Muscle layer of duodenum (tissue), 2 donors: Measurements from ENCODE around the gene YBX3.

ENCODE experiments used
- H3K27ac ChIP-seq: one replicate; pipeline ENCODE4 v1.7.0; 2013; ENCODE audit warnings: mild to moderate bottlenecking, low read length
- H3K27me3 ChIP-seq: one replicate; pipeline ENCODE4 v1.7.0; 2013; ENCODE audit warnings: low read depth, mild to moderate bottlenecking, control low read depth, low read length
- H3K36me3 ChIP-seq, 2 donors: one replicate each; pipeline ENCODE4 v1.7.0; 2013; ENCODE audit warnings: low read length in 2 of 2, control low read depth in 1 of 2, mild to moderate bottlenecking in 1 of 2; ENCODE audit not compliant: insufficient read depth in 2 of 2, control insufficient read depth in 1 of 2
- H3K4me1 ChIP-seq, 2 donors: one replicate each; pipeline ENCODE4 v1.7.0; 2013; ENCODE audit warnings: low read length in 2 of 2, mild to moderate bottlenecking in 2 of 2, control low read depth in 1 of 2, moderate library complexity in 1 of 2; ENCODE audit not compliant: insufficient read depth in 2 of 2, control insufficient read depth in 1 of 2
- H3K4me3 ChIP-seq, 2 donors: one replicate each; pipeline ENCODE4 v1.7.0; 2013; ENCODE audit warnings: low read length in 2 of 2, low read depth in 1 of 2, mild to moderate bottlenecking in 1 of 2
- H3K9me3 ChIP-seq, 2 donors: one replicate each; pipeline ENCODE4 v1.7.0; 2013; ENCODE audit warnings: low read length in 2 of 2, control low read depth in 1 of 2, mild to moderate bottlenecking in 1 of 2; ENCODE audit not compliant: control insufficient read depth in 1 of 2
- donor health status: healthy.

Gene YBX3

DNA sequence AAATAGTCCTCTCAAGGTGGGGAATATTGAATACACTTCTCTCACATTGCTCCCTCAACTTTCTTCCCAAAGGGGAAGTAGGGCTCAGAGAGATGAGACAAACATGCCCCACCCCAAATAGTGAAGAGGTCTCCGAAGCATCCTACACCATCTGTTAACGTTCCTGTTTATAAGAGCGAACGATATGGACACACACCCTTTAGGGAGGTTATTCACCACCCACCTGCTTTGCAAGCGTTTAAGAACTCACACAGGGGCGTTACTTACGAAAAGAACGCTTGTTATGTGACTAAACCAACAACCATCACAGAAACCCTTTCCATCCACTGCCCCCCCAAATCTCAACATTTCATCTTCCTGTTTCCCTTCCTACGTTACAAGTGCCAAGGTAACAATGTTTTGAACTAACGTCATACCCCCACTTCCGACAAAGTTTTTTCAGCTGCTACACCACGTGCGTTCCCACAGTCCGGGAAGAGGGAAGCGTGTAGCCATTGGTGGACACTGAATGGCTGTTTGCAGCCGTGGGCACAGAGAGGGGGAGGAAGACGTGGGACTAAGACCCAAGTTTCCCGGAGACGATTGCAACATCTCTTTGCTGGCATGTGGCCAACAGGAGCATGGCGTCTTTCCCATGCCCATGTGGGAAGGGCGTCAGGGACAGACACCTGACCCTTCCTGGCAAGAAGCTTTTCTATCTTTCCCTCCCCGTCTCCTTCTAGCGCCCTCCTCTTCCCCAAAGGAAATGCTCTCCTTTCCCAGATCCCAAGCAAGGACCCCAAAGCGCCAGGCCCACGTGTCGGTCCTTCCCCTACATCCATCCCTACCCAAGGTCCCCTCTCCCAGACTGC, 1.2 kb downstream of the YBX3 start:
- Histone ChIP-seq H3K9me3 (no peaks in the 10 kb centered on the region), H3K36me3 (peaks cover 0 to 12% of the 10 kb centered on the region in 2 donors), H3K27ac (peak overlapping the region; percentile 98), H3K4me3 (peak overlapping the region; percentile 87 to 92), H3K4me1 (peaks cover 18 to 22% of the 10 kb centered on the region in 2 donors), H3K27me3 (no peaks in the 10 kb centered on the region)

DNA sequence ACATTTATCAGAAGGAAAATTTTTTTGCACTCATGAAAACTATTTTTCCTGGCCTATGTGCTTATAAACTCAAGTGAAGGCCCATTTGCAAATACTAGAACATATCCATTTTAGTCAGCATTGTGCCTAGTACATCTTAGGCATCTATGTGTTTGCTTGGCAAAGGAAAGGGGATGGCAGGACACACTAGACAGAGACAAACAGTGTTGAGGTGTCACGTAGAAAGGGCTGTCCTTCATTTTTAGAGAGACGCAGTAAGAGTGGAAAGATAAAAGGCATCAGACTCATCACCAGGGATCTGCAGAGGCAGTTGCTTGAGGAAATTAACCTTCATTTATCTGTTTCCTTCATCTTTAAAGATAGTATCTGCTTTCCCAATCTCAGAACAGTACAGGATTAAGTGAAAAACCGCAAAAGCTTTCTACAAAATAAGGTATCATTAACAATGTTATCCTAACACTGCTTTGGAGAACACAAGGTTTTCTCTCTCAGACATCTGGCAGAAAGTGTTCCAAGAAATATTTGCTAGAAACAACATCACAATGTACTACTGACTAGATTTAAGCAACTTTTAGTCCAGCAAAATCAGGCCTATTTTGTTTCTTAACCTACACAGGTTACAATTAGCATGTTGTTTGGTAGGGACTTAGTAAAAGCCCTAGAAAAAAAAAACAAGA, 2.0 kb downstream of the YBX3 start:
- Histone ChIP-seq H3K4me1 (peaks cover 19 to 22% of the 10 kb centered on the region in 2 donors), H3K27ac (peak overlapping the region; percentile 98), H3K9me3 (no peaks in the 10 kb centered on the region), H3K27me3 (no peaks in the 10 kb centered on the region), H3K4me3 (peak overlapping the region; percentile 87 to 92), H3K36me3 (peaks cover under 1 to 16% of the 10 kb centered on the region in 2 donors)

DNA sequence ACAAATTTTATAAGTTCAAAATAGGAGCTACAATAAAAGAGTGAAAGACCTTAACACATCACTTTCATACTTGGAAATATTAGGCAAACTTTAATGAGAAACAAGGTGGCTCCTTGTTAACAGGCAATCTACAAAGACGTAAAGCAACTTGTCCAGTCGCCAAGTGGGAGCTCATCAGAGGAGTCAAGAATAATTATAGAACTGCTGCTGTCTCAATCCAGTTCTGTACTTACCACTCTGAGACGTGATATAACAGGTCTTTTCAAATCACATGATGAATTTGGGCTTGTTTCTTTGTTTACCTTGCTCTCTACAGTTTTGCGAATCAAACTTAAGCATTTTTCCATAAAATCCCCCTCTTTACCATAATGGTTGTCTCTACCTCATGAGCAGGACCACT, 3.6 kb downstream of the YBX3 start:
- Histone ChIP-seq H3K27ac (peak overlapping the region; percentile 76), H3K4me3 (peak overlapping the region; percentile 33 to 92), H3K27me3 (no peaks in the 10 kb centered on the region), H3K36me3 (peaks cover 10 to 28% of the 10 kb centered on the region in 2 donors), H3K4me1 (peaks cover 22 to 23% of the 10 kb centered on the region in 2 donors), H3K9me3 (no peaks in the 10 kb centered on the region)

DNA sequence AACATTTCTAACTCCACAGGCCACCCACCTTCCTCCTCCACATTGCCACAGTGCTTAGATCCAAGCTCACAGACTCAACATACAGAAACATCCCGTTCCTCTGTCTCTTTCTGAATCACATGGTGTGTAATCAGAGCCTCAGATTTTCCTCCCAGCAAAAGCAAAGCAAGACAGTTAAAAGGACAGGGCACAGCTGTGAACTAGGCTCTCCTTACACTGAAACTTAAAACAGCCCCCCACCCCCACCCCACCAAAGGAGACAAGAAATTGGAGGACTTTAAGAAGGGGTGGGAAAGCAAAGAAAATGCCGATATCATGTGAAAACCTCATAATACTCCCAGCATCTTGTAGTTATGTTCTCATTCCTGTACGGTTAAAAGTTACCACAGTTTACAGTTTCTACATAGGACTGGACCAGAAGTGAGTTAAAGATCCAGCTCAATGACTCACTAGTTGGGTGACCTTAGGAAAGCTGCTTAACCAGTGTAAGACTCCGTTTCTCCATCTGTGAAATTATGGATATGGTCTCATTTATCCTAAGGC, 4.8 kb downstream of the YBX3 start:
- Histone ChIP-seq H3K36me3 (peaks cover 20 to 39% of the 10 kb centered on the region in 2 donors), H3K9me3 (no peaks in the 10 kb centered on the region), H3K27me3 (no peaks in the 10 kb centered on the region), H3K4me3 (peak overlapping the region in 1 of 2 donors; percentile 30), H3K4me1 (peaks cover 18 to 23% of the 10 kb centered on the region in 2 donors), H3K27ac (peak overlapping the region; percentile 76)

DNA sequence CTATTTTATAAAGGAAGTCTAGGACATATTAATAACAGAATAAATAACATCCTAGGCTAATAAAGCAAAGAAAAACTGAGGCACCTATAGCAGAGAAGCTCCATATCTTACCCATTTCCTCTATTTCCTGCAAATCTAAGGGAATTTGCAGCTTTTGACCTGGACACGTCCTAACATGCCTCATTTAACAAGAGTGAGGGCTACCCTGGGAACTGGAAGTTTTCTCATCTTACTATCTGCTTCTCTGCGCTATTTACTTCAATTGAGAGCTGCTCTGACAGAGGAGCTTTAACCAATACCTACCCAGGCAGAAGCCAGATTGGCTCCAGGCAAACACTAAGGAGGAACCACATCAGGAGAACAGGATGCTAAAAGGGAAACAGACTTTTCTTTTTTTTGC, 5.7 kb downstream of the YBX3 start:
- Histone ChIP-seq H3K27me3 (no peaks in the 10 kb centered on the region), H3K36me3 (peaks cover 29 to 47% of the 10 kb centered on the region in 2 donors), H3K4me1 (peaks cover 18 to 23% of the 10 kb centered on the region in 2 donors), H3K4me3 (peak overlapping the region; percentile 28 to 30), H3K27ac (peak overlapping the region; percentile 76), H3K9me3 (no peaks in the 10 kb centered on the region)

DNA sequence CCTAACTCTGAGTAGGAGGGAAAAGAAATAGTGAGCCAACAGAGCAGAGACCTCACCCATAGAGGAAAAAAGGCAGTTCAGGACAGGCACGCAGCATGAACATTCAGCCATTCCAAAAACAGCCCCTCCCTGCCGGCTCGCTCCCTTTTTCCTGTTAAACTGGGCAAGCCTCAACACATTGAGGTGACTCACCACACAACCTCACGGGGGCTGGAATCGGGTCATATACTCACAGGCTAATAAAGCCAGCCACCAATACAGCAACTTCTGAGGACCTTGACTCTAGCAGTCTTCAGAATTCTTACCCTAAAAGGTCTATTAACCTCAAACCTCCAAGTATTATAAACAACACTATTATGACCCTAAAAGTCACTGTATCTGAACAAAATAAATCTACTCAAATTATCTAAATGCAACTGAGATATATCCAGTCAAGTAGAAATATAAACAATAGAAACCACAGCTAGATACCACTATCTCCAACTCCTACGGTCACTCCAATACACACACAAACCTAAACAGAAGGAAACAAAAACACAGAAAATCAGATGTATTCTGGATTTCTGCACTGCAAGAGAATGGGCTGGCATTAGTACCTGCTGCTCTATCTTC, 6.3 kb downstream of the YBX3 start:
- H3K27me3 ChIP-seq: no peaks in the 10 kb centered on the region
- peak overlapping the region; percentile 28 to 30 for H3K4me3 ChIP-seq
- peaks cover 18 to 23% of the 10 kb centered on the region in 2 donors for H3K4me1 ChIP-seq
- H3K27ac ChIP-seq: peak overlapping the region; percentile 76
- H3K9me3 ChIP-seq: no peaks in the 10 kb centered on the region
- peaks cover 35 to 50% of the 10 kb centered on the region in 2 donors for H3K36me3 ChIP-seq

DNA sequence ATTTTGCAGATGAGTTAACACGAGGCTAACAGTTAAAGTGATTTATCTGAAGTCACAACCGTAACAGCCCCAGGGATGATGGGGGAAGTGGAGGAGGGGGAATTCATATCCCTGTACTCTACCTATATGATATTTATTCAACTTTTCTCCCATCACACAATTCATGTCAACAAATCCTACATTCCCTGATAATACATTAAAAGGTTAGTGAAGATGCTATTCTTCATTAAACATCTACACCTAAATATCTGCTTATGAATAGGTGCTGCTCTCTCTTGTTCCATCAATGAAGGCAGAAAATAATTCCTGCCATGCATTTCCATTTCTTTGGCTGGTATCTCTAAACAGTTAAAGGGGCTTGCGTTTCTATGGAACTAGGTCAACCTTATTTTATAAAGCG, 6.8 kb downstream of the YBX3 start:
- Histone ChIP-seq H3K4me3 (peak overlapping the region in 1 of 2 donors; percentile 18), H3K4me1 (peaks cover 18 to 23% of the 10 kb centered on the region in 2 donors), H3K9me3 (no peaks in the 10 kb centered on the region), H3K36me3 (peaks cover 36 to 52% of the 10 kb centered on the region in 2 donors), H3K27ac (peak overlapping the region; percentile 70), H3K27me3 (no peaks in the 10 kb centered on the region)

DNA sequence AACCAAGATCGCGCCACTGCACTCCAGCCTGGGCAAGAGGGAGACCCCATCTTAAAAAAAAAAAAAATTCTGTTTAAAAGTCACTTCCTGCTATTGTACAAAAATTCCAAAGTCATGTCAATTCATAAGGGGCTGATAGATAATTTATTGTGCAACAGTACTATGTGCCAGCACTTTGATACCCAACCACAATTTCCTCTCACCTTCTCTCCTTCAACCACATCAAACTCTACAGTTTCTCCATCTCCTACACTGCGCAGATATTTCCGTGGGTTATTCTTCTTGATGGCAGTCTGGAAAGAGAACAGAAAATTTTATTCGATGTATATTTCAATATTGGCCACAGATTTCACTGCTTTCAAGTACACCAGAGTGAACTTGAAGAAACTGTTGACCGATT, 7.6 kb downstream of the YBX3 start:
- Histone ChIP-seq H3K4me1 (peaks cover 17 to 23% of the 10 kb centered on the region in 2 donors), H3K27me3 (no peaks in the 10 kb centered on the region), H3K9me3 (no peaks in the 10 kb centered on the region), H3K4me3 (no peak overlapping the region), H3K27ac (no peak overlapping the region), H3K36me3 (peaks cover 37 to 55% of the 10 kb centered on the region in 2 donors)

DNA sequence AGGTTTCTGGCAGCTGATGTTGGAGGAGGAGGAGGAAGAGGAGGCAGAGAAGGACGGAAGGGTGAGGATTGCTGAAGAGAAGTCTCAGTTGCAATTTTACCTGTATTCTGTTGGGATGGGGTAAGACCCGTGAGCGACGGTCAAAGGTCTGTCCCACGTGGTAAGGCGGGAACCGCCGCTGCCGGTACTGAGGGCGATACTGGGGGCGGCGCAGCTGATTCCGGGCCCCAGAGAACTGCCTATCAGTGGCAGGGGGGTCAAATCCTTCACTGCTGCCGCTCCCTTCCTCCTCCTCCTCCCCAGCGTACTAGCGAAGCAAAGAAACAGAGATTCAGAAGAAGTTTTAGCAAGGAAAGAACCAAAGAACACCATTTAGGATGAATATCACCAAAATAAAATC, 13.3 kb downstream of the YBX3 start:
- H3K4me1 ChIP-seq: peaks cover 0 to 14% of the 10 kb centered on the region in 2 donors
- H3K4me3 ChIP-seq: no peak overlapping the region
- H3K9me3 ChIP-seq: no peaks in the 10 kb centered on the region
- peaks cover 68 to 72% of the 10 kb centered on the region in 2 donors for H3K36me3 ChIP-seq
- H3K27me3 ChIP-seq: no peaks in the 10 kb centered on the region
- no peak overlapping the region for H3K27ac ChIP-seq

DNA sequence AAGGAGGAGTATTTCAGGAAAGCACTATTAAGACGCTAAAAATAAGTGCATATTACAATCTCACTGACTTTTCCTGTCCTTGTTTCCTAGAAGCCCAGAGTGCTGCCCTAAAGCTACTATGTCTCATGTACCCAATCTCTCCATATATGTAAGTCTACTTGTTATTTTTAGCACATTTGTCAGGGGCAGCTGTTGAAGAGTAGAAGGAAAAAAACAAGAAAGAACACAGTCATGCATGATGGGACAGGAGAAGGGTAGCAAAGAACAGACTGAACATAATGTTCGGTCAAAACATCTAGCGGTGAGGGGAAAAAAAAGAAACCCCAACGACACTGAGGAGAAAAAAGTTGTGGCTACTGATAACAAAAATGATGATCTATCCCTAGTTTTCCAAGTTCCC, 14.3 kb downstream of the YBX3 start:
- Histone ChIP-seq H3K4me3 (no peak overlapping the region), H3K27ac (no peak overlapping the region), H3K27me3 (no peaks in the 10 kb centered on the region), H3K9me3 (no peaks in the 10 kb centered on the region), H3K4me1 (peaks cover 0 to 14% of the 10 kb centered on the region in 2 donors), H3K36me3 (peaks cover 64 to 65% of the 10 kb centered on the region in 2 donors)

DNA sequence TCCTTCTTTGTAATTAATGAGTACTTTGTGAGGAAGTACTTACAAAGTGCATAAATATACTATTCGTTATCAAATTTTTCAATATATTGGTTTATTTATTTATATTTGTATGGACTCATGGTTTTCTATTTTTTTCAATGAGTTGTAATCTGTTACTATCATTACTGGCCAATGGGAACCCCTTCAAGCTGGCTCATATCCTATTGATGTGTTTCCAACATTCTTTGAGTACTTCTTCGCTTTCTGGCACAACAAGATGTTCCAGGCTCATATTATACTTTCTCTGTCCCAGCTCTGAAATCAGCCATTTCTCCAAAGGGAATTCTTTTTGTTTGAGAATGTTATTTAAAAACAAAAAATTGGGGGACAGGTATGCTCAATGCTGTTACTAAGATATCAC, 17.5 kb downstream of the YBX3 start:
- Histone ChIP-seq H3K27ac (no peak overlapping the region), H3K27me3 (no peaks in the 10 kb centered on the region), H3K4me3 (no peak overlapping the region), H3K9me3 (no peaks in the 10 kb centered on the region), H3K4me1 (peaks cover 0 to 14% of the 10 kb centered on the region in 2 donors), H3K36me3 (peaks cover 64 to 70% of the 10 kb centered on the region in 2 donors)
